SU-DHL-6 (cell line): ENCODE data around the gene CIAO3.

Experiments used
- EZH2phosphoT487 ChIP-seq: fragments of 200-600 bp; sonication (generic), shearing (Covaris generic); conservative IDR thresholded peaks from 2 replicates; pipeline ENCODE4 v1.6.1; 2018; ENCODE audit warnings: mild to moderate bottlenecking, antibody characterized with exemption, low read length, moderate library complexity, mixed read lengths
- TF ChIP-seq, protein P1 (sequence below): fragments of 200-600 bp; sonication (generic); IDR thresholded peaks from one replicate; pipeline ENCODE4 v1.5.1; 2017; ENCODE audit warnings: antibody characterized with exemption, mild to moderate bottlenecking, low read length, moderate library complexity; ENCODE audit not compliant: insufficient read depth, poor library complexity, severe bottlenecking

DNA sequence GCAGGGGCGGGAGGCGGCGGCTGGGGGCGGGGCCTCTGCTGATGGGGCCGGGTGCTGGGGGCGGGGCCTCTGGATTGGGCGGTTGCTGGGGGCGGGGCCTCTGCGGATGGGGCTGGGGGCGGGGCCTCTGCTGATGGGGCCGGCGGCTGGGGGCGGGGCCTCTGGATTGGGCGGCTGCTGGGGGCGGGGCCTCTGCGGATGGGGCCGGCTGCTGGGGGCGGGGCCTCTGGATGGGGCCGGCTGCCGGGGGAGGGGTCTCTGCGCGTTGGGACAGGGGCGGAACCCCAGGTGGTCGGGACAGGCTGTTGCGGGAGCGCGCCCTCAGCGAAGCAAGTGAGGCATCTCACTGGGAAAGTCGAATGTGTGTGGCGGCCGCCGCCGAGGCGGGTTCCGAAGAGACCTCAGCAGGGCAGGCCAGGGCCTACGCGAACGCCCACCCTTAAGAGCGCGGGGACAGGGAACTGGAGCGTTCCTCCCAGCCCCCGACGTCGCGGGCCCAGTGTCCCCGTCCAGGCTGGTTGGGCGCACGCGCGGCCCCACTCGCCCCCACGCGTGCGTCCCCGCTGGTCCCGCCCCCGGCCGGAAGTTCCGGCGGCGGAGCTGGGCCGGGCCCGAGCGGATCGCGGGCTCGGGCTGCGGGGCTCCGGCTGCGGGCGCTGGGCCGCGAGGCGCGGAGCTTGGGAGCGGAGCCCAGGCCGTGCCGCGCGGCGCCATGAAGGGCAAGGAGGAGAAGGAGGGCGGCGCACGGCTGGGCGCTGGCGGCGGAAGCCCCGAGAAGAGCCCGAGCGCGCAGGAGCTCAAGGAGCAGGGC lies 60.8 kb downstream of the CIAO3 start, which contains the start of gene STUB1:
- TF ChIP-seq, protein P1, sequence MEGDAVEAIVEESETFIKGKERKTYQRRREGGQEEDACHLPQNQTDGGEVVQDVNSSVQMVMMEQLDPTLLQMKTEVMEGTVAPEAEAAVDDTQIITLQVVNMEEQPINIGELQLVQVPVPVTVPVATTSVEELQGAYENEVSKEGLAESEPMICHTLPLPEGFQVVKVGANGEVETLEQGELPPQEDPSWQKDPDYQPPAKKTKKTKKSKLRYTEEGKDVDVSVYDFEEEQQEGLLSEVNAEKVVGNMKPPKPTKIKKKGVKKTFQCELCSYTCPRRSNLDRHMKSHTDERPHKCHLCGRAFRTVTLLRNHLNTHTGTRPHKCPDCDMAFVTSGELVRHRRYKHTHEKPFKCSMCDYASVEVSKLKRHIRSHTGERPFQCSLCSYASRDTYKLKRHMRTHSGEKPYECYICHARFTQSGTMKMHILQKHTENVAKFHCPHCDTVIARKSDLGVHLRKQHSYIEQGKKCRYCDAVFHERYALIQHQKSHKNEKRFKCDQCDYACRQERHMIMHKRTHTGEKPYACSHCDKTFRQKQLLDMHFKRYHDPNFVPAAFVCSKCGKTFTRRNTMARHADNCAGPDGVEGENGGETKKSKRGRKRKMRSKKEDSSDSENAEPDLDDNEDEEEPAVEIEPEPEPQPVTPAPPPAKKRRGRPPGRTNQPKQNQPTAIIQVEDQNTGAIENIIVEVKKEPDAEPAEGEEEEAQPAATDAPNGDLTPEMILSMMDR: no peak
- no peak for TF ChIP-seq EZH2phosphoT487
